HT1080 (cell line): ENCODE results near the gene CMTR1. TPM values are rescaled to one million over a fixed set of nuclear protein-coding genes. Genes with fewer than 3 reads are reported as not detected.

Experiments
- DNase-seq: peaks from one replicate; pipeline ENCODE4 v3.0.0-alpha.2; 2015; ENCODE audit warnings: low read depth
- total RNA-seq: library from RNA; depleted of rRNA; stranded (reverse); fragments of >200 nt; shearing (Covaris generic); gene quantifications from 2 replicates; pipeline ENCODE4 v1.2.3, GENCODE V29; 2014

The CMTR1 gene
- total RNA-seq, 1 experiment from 2014 or later: 27.3 TPM

DNA sequence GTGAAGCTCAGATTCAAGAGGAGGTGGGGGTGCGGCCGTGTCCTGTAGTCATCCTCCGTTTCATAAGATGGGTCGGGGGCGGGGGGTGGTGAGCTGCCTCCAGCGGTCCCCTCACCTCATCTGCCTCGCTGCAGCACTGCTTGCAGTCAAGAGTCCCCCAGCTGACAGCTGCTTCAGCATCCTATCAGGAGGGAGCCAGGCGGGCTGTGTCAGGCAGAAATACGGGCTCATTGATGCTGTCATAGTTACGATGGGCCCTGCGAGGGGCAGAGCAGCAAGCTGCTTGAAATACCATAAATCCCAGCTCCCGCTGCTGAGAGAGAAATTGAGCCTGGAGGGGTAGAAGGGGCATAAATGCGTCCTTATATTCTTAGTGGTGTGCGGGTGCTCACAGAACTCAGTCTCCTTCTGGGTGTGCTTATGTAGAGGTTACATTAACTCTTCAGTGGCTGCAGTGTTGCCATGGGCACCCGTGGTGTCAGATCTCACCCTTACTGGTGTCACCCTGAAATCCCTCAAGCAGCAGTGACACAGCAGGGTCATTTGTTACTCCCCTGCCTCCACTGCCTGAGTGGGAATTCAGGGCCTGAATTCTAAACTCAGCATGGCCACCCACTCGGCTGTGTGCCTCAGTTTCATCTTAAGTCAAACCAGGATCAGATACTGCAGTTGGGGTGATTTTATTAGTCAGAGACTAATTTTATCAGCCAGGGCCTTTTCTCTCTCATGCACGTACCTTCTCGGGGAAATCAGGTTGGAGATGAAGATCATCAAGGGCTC is 44.8 kb downstream of the CMTR1 start:
- DNase-seq: no peak

DNA sequence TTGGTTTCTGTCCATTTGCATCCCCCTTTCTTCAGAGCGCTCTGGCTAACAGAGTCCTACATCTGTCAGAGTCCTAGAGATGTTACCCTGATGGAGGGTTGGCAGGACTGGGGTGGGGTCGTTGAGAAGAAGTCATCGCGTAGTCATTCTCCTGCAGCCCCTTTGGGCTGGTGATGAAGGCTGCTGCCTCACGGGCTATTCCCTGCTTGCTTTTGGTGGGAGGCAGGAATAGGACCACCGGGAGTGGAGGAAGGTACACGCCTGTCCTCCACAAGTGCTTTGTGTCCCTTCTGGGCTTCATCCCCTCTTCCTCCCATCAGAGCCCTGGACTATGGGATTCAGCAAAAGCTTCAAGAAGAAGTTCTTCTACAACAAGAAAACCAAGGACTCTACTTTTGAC is 45.8 kb downstream of the CMTR1 start:
- DNase-seq: no peak

DNA sequence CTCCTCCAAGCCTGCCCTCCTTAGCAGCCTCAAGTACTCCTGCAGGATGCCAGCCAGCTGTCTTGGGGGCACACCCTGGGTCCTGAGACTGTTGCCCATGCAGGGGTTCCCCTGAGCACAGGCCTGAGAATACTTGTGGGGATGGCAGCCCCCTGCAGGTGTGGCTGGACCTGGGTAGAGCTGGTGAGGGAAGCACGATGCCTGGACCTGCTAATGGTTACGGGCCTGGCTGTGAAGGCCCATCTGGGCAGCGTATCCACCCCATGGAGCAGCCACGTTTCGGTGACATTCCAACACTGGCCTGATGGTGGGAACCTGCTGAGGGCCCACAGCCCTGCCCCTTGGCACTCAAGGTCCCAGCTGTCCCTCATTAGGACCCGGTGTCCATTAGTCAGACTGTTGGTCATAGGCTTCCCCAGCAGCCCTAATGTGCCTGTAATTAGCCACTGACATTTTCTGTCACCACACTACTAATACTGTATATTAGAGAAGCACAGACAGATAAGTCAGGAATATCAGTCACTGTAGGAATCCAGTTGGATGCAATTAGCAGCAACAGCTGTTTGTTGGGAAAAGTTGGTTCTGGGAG is 46.3 kb downstream of the CMTR1 start:
- no peak for DNase-seq

DNA sequence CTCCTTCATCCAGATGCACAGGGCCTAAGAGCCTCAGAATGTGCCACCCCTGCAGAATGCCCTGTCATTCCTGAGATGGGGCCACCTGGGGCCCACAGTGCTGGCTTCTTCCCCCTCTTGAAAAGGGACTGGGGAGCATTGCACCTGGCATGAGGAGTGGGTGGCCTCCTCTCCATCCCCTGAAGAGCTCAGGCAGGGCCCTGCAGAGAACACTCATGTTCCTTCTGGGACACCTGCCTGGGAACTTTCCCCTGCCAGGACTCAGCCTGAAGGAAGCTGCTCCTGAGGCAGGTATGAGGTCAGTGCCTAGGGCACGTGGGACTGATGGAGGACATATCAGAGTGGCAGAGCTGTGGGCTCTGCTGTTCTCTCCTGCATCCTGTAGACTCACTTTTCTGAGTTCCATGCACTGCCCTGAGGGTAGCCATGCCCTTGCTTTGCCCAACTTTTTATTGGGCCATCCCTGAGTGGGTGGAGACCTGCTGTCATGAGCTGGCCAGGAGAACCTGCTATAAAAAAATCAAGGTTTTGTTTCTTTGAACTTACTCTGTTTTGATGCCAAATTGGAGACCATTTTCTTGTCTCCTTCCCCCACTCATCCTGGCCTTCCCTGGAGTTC is 47.2 kb downstream of the CMTR1 start:
- no peak for DNase-seq

DNA sequence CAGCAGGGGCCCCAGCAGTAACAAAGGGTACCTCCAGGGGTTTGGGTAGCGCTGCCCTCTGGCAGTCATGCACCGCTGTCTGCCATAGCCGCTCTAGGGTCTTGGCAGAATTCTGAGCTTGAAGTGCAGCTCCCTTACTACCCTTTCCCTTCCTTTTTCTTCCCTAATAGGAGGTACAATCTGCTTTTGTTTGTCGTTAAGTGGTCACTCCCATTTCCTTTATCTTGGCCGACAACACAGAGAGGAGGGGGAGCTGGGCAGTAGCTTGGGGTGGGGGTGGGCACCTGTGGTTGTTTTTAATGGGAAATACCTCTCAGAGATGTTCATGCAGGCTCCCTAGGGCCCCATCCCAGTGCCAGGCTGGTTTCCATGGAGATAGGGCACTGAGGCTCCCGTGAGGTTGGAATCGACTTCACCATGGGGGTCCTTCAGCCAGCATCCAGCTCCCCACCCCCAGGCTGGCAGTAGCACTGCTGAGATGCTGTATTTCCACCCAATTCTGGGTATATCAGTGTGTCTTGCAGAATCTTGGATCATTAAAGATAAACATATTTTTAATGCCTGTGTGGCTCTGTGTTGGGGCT is 48.0 kb downstream of the CMTR1 start:
- DNase-seq: no peak

DNA sequence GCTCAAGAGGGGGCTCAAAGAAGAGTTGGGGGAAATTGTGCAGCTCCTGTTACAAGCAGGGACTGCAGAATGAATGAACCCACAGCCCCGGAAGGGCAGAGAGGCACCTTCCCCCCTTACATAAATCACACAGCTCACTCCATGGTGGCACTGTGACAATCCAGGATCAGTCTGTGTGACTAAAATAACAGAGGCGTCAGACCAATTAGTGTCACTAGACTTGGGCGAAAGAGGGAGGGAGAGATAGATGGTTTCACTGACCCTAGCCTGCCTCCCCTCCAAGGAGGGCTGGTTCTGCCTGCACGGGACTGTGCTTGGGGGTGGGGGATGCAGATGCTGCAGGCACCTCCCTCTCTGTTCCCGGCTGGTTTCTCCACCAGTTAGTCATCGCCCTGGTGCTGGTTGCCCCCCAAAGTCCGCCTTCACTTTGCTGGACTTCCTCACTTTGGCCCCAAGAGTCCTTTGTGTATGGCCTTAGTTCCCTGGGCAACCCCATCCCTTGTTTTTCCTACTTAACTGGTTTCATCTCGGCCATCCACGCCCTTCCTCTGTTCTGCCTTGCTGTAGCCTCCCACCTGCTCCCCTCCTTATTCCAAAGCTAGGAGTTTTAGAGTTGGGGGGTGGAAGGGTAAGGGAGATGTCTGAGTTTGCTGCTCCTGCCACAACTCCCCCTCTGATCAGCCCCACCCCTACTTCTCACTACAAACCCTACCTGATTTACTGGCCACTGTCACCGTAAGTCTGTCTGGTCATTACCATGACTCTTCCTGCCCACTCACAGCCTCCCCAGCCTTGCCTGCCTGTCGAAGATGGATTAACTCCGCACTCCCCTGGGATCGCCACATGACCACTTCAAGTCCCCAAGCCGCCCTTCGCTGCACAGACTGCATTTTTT is 48.9 kb downstream of the CMTR1 start:
- DNase-seq: no peak

DNA sequence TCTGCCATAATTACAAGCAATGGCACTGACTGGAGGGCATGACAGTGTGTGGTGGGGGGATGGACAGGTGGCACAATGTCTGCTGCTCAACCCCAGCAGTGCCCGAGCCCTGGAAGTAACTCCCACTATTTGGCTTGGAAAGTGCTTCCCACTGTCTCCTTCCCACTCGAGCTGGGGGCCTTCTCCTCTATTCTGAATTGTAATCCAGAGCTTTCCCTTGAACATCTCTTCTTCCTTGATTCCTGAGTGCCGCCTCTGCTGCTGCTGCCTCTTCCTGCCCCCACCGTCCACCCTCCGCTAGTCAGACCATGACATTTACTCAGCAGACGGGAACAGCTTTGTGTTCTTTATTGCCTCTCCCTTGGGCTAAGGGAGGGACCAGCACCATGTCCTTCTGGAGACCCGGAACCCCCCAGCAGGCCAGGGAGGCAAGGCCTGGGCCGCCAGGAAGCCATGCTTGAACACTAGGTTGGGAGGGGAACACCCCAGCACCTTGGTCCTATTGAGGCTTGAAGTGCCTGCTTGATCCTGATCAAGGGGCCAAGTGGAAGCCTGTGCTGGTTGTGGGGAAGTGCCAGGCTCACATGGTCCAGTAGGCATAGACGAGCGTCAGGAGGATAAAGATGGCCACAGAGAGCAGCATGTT is 49.7 kb downstream of the CMTR1 start:
- DNase-seq: no peak

DNA sequence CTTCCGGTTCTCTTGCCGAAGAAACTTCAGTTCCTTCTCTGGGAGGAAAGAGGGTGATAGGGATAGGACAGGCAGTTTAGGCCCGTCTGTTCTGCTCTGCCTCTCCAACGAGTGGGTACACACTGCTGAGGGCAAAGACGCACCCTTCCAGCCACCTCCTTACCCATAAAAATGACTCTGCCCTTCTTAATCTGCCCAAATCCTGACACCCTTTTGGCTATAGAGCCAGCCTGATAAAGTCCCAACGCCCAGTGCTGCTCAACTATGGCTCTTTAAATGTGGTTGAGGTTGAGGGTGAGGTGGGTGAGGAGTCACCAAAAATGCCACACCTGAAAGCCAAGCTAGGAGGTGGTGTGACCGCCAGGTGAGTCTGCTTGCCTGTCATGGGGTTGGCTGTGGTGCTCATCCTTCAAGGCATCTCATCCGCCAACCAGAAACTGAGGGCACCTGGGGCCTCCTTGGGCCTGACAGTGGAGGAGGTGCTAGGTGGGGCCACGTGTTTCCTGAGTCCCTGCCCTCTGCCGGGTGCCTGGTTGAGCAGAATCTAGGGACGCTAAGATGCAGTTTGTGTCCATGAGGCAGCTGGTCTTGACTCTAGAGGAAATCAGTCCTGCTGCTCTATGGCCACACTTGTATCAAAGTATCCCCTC is 50.4 kb downstream of the CMTR1 start:
- no peak for DNase-seq

DNA sequence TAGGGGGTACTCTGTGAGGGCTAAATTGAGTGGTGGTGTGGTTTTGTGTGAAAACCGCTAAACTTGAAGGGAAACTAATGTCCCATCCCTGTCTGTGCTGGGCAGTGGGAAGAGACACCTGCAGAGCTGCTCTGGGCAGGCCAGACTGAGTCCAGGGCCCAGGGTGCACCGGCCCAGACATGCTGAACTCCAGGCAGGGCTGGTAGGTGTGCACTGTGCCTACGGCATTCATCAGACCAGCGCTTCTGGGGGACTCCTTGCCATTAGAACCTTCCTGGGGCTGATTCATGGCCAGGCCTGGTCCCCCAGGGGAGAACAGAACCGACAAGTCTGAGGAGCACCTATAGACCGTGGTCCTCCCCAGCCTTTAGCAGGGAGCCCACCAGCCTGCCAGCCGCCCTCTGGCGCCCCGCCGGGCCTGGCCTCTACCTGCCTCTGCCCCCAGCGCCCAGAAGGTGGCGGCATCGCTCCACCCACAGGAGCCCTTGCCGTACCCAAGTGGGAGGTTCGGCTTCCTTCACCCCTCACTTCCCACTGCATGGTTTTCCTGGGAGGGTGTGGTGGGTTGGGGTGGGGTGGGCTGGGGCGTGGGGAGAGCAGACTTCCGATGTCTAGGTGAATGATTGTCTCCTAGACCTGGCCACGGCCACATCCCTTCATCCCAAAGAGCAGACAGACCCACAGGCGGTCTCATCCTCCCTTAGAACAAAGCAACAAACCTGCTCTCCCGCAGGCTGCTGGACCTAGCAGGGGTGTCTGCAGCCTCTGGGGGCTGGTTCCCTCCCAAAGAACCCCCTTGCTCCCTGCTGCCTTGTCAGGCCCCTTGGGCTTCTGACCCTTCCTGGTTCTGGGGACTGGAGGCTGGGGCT is 51.1 kb downstream of the CMTR1 start:
- DNase-seq: peak; percentile 34

DNA sequence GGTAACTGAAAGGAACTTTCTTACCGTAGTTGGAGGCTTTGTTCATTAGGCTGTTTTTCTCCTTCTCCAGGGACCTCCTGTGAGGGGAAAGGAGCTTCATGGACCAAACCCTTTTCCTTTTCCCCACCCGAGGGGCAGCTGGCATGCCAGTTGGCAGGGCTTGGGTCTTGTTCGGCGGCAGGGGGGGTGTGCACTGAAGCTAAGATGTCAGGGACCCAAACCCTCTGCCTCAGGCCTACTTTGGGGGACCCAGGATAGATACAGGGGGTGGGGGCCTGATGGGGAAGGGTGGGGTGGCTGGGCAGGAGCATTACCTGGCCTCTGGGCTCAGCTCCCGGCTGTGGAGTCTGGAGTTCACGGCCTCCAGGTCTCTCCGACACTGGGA is 51.8 kb downstream of the CMTR1 start:
- DNase-seq: no peak

DNA sequence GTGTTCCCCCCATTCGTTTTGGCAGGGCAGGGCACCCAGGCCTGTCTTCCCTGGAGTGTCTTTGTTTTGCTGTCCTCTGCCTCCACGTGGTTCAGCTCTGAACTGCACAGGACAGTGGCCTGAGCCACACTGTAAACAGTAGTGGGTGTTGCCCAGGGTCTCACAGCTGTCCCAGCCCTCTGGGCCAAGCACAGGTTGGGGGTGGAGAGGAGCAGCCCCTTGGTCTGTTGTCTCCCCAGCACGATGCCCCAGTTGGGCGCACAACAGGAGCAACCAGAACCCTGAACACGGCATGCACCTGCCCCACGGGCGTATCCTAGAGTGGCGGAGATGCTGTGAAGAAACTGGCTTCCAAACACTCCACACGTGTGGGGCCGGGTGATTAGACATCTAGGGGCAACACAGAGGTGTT is 52.3 kb downstream of the CMTR1 start:
- DNase-seq: no peak

DNA sequence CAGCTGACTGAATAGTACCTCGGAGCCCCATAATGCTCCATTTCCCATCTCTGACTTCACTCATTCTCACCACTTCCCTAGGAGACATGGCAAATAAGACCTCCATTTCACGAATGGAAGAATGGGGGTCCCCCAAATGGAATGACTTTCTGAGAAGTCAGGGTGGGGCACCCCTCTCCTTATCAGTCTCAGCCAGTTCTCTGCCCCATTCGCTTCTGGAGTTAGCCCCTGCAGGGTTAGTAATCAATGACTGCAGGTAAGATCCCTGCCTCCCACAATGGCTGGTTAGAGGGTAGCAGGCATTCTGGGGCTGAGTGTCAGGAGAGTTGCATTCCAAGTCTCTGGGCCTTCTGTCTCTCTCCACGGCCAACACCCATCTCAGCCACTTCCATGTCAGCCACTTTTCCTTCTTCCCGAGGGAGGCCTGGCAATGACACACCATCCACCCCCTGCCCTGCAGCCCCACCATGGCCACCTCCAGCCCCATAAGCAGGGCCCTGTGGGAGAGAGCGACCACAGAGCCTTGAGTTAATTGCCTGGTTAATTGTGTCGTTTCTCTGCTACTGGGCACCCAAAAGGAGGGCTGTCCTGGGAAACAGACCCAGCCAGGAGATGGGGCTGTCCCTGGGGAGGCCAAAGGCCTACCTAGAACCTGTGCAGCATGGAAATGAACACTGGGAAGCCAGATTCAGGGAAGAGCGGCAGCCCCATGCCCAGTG is 53.3 kb downstream of the CMTR1 start:
- DNase-seq: no peak

DNA sequence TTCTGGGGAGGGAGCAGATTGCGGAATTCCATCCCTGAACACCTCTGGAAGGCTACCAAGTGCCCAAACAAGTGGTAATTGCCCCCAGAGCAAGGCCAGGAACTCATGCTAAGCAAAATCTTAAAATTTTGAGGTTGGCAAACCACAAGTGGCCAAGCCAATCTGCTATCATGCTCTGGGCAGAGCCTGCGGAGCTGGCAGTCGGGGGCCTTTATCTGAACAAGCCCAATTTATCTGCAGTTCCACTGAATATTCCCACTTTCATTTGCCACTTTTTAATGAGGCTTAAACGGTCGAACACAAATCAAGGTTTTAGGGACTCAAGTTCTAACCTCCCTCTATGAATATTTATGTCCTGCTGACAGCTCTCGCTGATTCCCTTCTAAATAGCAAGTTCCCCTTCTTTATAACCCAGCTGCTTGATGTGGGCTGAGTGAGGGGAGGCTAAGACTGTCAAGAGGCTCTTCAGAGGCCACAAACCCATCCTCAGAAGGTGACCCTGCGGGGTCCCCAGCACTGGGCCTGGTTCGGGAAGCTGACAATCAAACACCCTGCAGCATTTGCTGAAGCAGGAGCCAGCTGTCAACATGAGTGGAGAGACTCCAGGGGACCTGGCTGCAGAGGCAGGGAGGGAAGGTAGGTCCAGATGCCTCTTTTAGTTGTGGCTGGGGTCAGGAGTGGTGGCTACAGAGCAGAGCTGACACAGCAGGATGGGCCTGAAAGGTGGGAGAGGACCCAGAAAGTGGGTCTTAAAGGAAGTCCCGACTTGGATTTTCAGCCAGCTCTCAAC is 54.8 kb downstream of the CMTR1 start:
- no peak for DNase-seq

DNA sequence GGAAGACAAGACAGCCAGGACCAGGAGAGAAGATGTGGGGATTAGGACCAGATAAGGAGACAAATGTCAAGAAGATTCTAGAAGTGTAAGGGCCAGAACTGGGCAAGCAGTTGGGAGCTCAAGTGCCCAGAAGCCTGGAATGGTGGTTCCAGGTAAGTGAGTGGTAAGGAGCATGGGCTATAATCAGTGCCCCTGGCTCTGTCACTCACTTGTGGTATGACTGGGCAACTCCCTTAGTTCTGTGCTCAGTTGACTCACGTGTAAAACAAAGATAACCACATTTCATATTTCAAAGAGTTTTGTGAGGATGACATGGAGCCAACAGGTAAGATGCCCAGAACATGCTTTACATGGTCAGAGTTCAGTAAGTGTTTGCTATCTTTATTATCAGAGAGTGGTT is 55.5 kb downstream of the CMTR1 start:
- DNase-seq: no peak

DNA sequence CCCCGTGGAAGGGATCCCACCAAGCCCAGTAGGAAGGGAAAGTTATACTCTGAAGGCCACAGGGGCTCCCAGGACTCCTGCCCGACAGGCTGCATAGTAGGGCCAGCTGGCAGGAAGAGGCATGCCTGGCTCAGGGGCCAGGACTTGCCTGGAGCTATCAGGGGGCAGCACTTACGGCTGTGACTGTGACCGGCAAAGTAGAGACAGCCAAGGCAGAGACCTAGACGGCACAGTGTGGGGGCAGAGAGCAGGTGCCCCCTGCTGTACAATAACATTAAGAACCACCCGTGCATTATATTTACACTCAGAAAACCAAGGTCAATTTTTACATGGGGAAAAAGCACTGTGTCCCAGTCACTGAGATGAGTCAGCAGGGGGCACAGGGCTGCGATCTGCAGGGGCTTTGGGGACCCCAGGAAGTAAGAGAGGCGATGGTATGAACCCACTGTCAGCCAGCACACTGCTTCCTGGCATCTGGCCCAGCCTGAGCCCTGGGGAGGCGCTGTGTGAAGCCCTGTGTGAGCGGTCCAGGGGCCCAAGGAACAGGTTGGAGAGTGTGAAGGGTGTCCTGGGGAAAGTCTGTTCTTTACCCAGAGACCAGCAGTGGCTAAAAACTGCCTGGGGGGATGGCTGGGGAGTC is 56.8 kb downstream of the CMTR1 start:
- no peak for DNase-seq

DNA sequence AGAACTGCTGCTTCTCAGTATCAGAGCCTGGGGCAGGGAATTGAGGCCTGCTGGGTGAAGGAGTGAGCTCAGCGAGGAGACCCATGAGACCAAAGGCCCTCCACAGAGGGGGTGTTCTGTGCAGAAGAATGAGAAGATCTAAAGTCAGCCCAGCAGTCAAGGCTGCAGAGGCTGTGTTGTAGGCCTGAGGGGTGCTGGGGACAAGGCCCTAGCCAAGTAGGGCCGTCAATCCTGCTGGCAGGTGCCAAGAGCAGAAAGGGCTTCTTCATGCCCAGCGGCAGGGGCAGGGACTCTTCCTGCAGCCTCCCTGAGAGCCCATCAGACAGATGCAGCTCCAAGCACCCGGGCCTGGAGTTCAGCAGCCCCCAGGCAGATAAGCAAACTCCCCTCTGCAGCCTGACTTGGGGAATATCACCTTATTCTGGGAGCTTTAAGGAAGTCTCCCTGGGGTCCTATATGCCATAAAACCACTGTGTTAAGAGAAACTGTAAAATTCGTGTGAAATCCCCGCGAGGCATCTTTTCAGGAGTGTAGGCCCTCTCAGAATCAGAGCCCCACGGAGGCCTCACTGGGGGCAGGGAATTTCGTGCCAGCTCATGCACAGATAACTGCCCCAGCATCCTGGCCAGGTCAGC is 57.6 kb downstream of the CMTR1 start:
- DNase-seq: no peak
